Astrocyte of the spinal cord (primary cell): ENCODE data around the gene ENPEP.
A peak's percentile ranks its signal among the peaks of the same experiment; 100 is the strongest.

ENCODE experiments used
- DNase-seq: peaks from one replicate; pipeline ENCODE4 v3.0.0; 2011; ENCODE audit warnings: low read depth, low spot score
- H3K4me3 ChIP-seq: 2 replicates; pipeline ENCODE4 v1.5.1; 2011; ENCODE audit warnings: low read depth, mild to moderate bottlenecking, low read length, moderate library complexity
- CTCF ChIP-seq: IDR thresholded peaks from 2 replicates; pipeline ENCODE4 v1.5.1; 2012; ENCODE audit warnings: low read depth, mild to moderate bottlenecking, low read length, inconsistent platforms
- in situ Hi-C: cut with HindIII; loops from 2 replicates; pipeline ENCODE4 v1.10.0; 2017; ENCODE audit warnings: low sequenced_read_pairs

ENPEP gene

GRCh38 chr4:110508827-110509710 is 33.1 kb downstream of the ENPEP start:
- TF ChIP-seq CTCF = peak; percentile 48
- no peak overlapping the region for H3K4me3 ChIP-seq
- in situ Hi-C loops = loop anchor here (25.0 kb wide), 1 partner anchor 472 kb away; no protein-coding TSS in a partner anchor

DNA sequence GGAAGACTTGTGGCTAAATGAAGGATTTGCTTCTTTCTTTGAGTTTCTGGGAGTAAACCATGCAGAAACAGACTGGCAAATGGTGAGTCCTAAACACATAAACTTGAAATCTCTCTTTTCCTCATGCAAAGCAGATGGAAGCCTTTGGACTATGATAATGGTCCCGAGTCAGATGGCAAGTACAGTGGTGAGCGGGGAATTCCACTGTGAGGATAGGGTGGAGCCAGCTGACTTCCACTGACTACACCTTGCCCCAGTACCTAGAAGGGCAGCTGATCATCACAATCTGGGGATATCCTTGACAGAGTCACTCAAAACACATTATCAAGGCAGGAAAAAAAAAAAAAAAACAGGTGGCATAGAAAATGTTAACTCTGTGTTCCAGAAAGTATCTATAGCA is 34.3 kb downstream of the ENPEP start:
- DNase-seq = no peak
- in situ Hi-C loops = loop anchor here (25.0 kb wide), 1 partner anchor 473 kb away; no protein-coding TSS in a partner anchor
- no peak overlapping the region for H3K4me3 ChIP-seq
- no peak for TF ChIP-seq CTCF

More at GRCh38 chr4:110508827-110509710, 33.1 kb downstream of the ENPEP start:
- DNase-seq = peak; percentile 54

DNA sequence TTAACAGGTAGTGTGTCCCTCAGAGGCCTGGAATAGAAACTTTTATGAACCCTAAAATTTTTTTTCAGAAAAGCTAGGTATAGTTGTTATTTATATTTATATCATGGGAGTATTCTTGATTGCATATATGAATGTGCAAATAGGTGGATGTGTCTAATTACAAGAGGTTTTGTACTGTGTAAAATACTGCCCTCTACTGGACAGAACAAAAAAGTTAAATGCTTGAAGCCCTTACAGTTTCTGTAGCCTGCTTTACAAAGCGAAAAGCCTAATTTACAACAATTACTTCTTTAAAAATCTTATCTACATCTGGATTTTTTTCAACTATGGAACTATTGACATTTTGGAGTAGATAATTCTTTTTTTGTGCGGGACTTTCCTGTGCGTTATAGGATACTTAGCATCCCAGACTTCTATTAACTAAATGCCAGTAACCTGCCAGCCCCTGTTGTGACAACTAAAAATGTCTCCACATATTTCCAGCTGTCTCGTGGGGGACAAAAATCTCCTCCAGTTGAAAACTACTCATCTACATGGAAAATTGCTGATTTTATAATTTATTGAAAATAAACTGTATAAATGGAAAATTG is 35.1 kb downstream of the ENPEP start:
- in situ Hi-C loops = loop anchor here (25.0 kb wide), 1 partner anchor 474 kb away; no protein-coding TSS in a partner anchor
- peak; percentile 58 for TF ChIP-seq CTCF
- no peak overlapping the region for H3K4me3 ChIP-seq
- DNase-seq = peak; percentile 74

- no peak overlapping the region for H3K4me3 ChIP-seq
- in situ Hi-C loops = loop anchor here (25.0 kb wide), 1 partner anchor 476 kb away; no protein-coding TSS in a partner anchor
- no peak for TF ChIP-seq CTCF
- DNase-seq = no peak
These were observed 36.9 kb downstream of the ENPEP start for GRCh38 chr4:110512901-110513300.

GRCh38 chr4:110514889-110515479 is 39.0 kb downstream of the ENPEP start:
- DNase-seq = peak; percentile 54
- H3K4me3 ChIP-seq = no peak overlapping the region
- in situ Hi-C loops = loop anchor here (25.0 kb wide), 1 partner anchor 478 kb away; no protein-coding TSS in a partner anchor
- peak; percentile 62 for TF ChIP-seq CTCF

DNA sequence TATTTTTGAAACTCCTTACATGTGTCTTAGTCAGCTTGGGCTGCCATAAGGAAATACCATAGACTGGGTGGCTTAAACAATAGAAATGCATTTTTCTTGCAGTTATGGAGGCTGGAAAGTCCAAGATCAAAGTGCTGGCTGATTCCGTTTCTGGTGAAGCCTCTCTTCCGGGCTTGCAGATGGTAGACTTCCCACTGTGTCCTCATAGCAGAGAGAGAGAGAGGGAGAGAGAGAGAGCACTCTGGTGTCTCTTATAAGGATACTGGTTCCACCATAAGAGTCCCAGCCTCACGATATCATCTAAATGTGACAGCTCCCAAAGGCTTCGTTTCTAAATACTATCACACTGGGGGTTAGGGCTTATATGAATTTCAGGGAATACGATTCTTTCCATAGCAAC is 39.7 kb downstream of the ENPEP start:
- no peak overlapping the region for H3K4me3 ChIP-seq
- TF ChIP-seq CTCF = no peak
- in situ Hi-C loops = loop anchor here (25.0 kb wide), 1 partner anchor 478 kb away; no protein-coding TSS in a partner anchor
- peak; percentile 29 for DNase-seq
